Retinal pigment epithelial cell (primary cell): Measurements from ENCODE around the gene PLCG2.

Source experiments
- DNase-seq: peaks from one replicate; pipeline ENCODE4 v3.0.0-alpha.2; 2010; ENCODE audit warnings: low read depth
- H3K4me3 ChIP-seq: 2 replicates; pipeline ENCODE4 v1.5.1; 2011; ENCODE audit warnings: mild to moderate bottlenecking, low read length, control low read depth, moderate library complexity
- CTCF ChIP-seq: conservative IDR thresholded peaks from 2 replicates; pipeline ENCODE4 v1.5.1; 2011; ENCODE audit warnings: low read depth, low read length, control low read depth, inconsistent platforms

Gene PLCG2

GRCh38 chr16:81821436-81822128 lies 42.5 kb downstream of the PLCG2 start:
- H3K4me3 ChIP-seq, result no peak overlapping the region
- TF ChIP-seq CTCF, result no peak
- DNase-seq, result no peak

GRCh38 chr16:81823111-81823510 lies 44.0 kb downstream of the PLCG2 start:
- no peak overlapping the region for H3K4me3 ChIP-seq
- no peak for TF ChIP-seq CTCF
- no peak for DNase-seq

GRCh38 chr16:81823734-81824133 lies 44.6 kb downstream of the PLCG2 start:
- no peak for DNase-seq
- H3K4me3 ChIP-seq, result no peak overlapping the region

GRCh38 chr16:81826523-81826922 lies 47.4 kb downstream of the PLCG2 start:
- no peak overlapping the region for H3K4me3 ChIP-seq
- no peak for TF ChIP-seq CTCF
- DNase-seq, result no peak

More at GRCh38 chr16:81823734-81824133, 44.6 kb downstream of the PLCG2 start:
- no peak for TF ChIP-seq CTCF

GRCh38 chr16:81830845-81831540 lies 51.9 kb downstream of the PLCG2 start:
- no peak for DNase-seq
- TF ChIP-seq CTCF, result no peak
- H3K4me3 ChIP-seq, result no peak overlapping the region

GRCh38 chr16:81831722-81832126 lies 52.6 kb downstream of the PLCG2 start:
- no peak for DNase-seq
- no peak for TF ChIP-seq CTCF
- H3K4me3 ChIP-seq, result no peak overlapping the region
